Measurements from ENCODE around the gene DENND2C.

Gene DENND2C

GRCh38 chr1:114535401-114535800 is 134.4 kb downstream of the DENND2C start:
- no peak overlapping the region for H3K4me3 ChIP-seq (ENCODE audit: low read length)
- no peak for DNase-seq (ENCODE audit: low read depth)
- TF ChIP-seq CTCF (conservative IDR thresholded peaks at IDR 0.05; ENCODE audit: low read length) = no peak

Measured in AG10803 (cell line).